Mucosa of gallbladder (tissue), 1 donor: Measurements from ENCODE around the gene ADAM8. TPM values are rescaled to one million over a fixed set of nuclear protein-coding genes. Genes with fewer than 3 reads are reported as not detected.

ENCODE experiments used
- DNase-seq: peaks from one replicate; pipeline ENCODE4 v3.0.0-alpha.2; 2020; ENCODE audit warnings: low spot score
- total RNA-seq: library from RNA; stranded (reverse); gene quantifications from one replicate; pipeline ENCODE4 v1.2.1, GENCODE V29; 2021
- donor health status: DM: no; HTN: no; CAD: no.

The ADAM8 gene
- total RNA-seq, 1 donor from 2014 or later = 12.7 TPM

DNA sequence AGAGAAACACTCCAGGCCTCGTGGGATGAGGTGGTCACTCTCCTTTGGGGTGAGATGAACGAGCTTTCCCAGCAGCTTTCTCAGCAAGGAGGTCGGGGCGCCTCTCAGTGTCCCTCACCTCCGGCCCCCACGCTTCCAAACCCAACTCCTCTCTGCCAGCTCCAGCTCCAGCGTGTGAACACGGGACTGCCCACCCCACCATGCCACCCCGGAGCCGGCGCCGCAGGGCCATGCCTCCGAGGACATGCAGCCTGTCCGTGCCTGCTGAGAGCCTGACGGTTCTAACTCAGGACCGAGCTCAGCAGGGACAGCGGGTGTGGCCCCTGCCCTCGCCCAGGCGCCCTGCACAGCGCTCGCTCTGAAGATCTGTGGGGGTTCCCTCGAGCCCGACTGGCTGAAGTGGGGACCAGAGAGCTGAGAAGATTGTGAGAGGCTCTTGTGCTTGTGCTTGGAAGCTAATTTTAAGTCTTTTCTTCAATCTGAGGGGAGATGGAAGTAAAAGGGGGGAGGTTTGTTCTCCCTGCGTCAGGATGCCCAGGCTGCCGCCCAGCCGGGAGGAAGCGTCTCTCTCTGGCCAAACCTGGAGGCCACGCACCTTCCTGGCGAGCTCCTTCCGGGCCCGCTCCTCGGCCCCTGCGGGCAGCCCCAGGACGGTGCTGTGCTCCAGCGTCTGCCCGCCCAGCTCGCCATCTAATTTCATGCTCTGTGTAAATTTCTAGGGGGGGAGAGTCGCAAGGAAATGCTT, 5.1 kb upstream of the ADAM8 start:
- DNase-seq = no peak

DNA sequence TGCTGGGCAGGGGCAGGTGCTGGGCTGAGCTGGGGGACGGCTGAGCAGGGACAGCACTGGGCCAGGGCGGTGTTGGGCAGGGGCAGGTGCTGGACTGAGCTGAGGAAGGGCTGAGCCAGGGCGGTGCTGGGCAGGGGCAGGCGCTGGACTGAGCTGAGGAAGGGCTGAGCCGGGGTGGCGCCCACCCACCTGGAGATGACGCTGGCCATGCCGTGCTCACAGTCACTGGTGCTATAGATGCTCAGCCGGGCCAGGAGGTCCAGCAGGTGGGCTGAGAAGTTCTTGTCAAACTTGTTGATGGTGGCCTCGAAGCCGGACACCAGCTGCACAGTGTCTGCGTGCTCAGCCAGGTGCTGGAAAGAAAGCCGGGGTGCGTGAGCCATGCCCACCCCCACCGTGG, 4.4 kb upstream of the ADAM8 start:
- no peak for DNase-seq

DNA sequence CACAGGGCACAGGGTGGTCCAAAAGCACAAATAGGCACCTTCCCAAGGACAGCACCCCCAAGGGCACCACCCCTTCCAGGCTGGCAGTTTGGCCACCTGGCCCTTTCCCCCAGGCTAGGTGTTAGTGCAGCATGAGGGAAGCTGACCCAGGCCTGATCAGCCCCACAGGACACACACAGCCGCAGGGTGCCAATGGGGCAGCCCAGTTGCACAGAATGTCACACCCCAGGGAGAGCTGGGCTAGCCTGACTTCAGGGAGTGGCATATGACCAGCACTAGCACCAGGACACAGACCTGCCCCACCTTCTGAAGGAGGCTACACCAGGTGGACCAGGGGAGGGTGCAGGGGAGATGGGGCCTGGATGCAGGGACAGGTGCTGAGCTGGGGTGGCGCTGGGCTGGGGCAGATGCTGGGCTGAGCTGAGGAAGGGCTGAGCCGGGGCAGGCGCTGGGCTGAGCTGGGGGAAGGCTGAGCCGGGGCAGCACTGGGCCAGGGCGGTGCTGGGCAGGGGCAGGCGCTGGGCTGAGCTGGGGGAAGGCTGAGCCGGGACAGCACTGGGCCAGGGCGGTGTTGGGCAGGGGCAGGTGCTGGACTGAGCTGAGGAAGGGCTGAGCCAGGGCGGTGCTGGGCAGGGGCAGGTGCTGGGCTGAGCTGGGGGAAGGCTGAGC, 3.9 kb upstream of the ADAM8 start:
- DNase-seq = no peak

DNA sequence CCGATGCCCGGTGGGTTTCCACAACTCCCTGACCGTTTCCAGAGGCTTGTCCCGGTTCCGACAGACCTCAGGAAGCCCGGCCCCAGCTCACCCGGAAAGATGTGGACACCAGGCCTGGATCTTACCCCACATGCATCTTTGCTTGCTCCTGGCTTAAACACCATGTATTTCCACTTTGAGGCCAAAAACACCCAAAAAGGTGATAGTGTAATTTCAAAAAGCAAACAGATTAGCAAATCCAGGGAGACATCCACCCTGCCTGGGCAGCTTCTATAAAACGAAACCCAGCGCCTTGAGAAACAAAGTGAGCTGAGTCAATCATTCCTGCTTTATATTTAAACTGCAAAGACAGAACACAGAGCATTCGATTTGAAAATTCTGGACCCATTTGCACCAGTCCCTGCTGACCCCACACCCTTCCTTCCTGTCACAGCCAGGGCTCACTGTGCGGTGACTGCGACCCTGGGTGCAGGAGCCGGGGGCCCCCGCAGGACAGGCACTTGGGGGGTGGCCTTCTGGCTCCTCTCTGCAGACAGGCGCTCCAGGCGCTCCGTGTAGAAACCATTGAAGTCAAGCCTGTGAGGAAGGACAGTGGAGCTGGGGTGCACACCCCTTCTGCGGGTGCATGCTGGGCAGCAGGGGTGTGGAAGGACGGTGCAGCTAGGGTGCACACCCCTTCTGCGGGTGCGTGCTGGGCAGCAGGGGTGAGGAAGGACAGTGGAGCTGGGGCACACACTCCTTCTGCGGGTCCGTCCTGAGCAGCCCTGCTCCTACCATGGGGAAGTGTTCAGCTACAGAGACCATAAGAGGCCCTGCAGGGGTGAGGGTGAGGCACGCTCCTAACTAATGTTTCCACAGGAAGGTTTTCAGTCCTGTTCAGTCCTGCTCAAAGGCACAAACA, 2.9 kb upstream of the ADAM8 start:
- DNase-seq = no peak

DNA sequence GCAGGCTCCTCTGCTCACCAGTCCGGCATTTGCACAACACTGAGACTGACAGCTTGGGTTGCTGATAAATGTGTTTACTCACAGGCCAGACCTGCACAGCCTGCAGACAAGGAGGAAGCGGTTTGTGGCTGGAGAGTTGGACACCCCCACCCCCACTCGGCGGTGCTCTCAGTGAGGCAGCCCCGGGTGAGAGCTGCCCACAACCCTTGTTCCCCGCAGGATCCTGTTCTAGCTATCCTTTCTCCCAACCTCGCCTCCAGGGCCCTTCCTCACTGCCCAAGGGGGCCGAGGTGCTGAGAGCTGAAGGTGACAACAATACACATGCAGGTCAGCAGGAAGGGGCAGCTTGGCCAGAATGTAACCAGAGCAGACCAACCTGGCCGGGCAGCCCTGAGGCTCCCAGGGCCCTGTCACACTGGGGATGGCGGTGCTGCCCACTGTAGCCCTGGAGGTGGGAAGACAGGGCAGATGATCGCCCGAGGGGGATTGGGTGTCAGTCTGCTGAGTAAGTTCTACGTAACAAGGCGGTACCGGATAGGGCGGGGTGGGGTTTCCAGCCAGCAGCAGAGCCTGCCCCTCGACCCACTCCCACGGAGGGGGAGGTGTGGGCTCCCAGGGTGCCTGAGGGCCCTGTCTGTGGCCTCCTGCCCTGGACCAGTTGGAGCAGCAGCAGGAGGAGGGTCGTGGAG, 2.1 kb upstream of the ADAM8 start:
- DNase-seq = peak; percentile 76

DNA sequence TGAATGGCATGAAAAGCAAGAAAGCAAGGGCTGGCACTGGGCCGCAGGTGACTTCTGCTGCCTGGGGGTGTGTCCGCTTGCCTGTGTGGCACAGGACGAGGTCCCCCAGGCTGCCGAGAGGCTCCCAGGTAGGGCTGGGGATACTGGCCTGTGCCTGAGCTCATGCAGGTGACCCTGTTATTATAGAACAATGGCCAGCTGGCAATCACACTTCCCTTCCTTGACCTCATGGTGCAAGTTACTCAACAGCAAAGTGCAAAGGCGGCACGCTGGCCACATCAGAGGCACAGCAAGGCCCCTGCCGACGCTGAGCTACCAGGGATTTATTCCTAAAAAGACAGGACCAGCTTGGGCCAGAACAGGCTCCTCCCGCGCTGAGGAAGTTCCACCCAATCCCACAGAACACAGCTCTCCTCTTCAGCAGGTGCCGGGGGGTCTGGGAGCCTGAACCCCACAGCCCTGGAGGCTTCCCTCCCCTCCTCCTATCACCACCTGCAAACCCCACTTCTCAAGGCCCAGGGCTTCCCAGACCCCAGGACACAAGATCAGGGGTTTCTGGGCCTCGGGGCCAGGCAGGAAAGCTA, 1.4 kb upstream of the ADAM8 start:
- no peak for DNase-seq

DNA sequence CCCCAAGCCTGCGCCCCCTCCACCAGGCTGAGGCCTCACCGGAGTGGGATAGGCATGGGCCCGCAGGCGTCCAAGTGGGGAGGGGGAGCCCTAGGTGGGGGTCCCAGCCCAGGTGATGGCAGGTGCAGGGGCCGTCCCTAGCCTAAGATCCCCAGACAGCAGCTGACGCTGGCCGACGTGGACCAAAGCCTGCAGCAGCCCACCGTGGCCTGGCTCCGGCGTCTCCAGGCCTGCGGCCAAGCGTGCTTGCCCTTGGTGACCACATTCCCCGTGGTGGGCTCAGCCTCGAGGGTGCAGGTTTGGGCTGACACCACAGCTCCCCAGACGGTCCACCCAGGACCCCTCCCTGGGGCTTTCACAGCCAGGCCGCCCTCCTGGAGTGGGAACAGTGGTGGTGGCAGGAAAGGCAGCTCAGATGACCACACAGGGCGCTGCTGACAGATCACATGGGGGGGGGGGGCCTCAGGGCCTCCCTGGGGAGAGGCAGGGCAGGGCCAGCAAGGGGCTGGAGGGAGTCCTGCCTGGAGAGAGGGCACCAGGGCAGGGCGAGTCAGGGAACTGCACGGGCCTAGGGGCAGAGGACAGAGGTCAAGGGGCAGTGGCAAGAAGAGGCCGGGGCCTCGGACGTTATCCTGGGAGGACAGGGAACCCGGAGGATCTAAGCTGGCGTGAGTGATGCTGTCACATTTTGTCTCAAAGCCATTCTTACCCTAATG, 767 bp upstream of the ADAM8 start:
- DNase-seq = no peak

DNA sequence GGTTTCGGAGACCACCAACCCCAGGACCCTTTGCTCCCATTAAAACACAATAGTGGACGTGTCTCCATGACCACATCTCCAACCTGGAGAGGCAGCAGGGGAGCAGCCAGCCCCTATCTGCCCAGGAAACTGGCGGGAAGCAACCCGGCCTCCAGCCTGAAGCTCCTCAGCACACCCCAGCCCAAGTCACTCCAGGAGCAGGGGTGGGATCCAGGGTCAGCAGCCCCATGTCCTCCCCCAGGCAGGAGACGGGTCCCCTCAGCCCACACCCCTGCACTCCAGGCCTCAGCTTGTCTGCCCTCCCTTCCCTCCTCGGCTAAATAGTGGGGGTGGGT, 601 bp downstream of the ADAM8 start:
- no peak for DNase-seq

DNA sequence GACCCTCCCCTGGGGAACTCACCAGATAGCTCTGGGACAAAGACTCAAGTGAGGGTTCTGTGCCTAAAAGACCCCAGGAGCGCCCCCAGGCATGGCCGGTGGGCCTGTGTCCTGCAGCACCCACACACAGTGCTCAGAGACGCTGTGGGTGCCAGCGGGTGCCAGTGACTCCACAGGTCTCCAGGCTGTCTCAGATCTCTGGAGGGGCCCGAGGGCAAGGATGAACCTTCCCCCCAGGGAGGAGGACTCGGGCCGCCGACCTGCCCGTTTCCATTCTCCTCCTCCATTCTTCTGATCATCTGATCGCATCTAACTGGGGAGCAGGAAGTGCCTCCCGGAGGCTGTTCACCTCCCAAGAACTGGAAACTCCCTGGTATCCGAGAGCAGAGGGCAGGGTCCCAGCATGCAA, 980 bp downstream of the ADAM8 start:
- no peak for DNase-seq

DNA sequence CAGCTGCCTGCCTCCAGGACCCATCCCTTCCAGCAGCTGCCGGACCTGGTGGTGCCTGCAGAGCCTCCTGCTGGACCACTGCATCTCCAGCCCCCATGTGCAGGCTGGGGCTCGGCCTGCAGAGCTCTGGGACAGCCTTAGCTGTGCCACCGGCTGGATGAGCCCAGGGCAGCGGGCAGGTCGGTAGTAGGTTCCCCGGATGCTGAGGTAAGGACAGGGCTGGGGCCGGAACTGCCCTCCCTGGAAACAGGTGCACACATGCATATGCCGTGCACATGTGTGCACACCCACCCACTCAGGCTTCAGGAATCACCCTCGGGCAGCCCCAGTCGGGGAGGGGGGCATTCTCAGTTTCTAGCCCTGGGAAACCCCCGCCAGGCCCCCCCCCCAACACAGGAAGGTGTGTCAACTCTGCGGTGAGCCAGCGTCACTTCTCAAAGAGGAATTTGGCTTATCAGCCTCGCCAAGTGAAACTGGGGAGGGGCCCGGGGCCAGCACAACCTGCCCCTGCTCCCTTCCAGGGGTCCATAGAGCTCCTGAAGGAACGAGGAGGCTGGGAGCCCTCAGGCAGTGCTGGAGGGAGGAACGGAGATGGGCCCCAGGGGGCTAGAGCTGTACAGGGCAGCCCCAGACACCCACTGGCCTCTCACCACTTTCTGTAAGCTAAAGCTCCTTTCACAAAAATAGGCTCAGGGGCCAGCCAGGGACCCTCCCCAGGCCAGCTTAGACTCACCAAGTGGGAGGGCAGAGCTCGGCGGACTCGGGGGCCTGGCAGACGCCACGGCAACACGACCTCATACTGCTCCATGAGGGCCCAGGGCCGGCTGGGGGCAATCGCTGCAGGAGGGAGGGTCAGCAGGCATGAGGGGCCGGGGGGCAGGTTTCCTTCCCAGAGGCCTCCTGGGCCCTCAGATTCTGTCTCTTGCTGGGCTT, 1.7 kb downstream of the ADAM8 start:
- DNase-seq = no peak

DNA sequence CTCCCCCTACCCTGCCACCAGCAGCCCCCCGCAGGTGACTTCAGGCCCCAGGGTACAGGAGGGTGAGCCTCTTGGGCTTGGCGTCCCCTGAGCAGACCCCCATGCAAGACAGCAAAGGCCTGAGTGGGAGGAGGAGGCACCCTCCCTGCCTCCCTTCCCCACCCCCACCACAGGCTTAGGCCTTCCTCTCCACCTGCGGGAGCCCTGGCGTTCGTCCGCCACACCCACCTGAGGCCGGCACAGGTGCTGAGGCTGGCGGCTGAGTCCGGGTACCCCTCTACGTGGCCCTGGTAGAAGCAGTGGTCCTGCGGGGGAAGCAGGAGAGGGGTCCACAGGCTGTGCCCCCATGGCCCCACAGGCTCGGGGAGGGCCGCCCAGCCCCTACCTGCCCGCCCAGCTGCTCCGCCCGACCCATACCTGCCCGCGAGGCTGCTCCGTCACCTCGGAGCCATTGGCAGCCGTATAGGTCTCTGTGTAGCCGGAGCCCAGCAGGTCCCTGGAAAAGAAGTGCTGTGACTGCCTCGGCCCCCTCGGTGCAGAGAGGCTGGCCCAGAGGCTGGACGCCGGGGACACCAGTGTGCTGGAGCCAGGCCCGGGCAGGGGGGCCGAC, 3.0 kb downstream of the ADAM8 start:
- no peak for DNase-seq

DNA sequence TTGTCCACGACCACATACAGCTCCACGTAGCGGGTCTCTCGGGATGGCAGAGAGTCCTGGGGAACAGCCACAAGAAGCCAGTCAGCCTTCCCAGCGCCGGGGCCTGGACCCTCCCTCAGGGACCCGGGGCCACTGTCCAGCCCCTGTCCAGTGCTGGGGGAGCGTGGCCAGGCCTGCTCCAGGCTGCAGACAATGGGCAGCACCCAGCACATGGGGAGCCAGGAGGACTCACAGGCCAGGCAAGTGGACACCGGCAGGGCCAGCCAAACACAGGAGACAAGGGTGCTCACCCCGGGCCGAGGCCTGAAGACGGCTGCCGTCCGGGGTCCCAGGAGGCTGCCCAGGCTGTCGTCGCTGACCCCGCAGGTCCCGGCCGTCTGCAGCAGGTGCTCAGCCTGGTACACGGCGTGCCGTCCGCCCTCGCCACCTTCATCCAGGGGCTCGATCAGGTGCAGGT, 3.7 kb downstream of the ADAM8 start:
- no peak for DNase-seq

DNA sequence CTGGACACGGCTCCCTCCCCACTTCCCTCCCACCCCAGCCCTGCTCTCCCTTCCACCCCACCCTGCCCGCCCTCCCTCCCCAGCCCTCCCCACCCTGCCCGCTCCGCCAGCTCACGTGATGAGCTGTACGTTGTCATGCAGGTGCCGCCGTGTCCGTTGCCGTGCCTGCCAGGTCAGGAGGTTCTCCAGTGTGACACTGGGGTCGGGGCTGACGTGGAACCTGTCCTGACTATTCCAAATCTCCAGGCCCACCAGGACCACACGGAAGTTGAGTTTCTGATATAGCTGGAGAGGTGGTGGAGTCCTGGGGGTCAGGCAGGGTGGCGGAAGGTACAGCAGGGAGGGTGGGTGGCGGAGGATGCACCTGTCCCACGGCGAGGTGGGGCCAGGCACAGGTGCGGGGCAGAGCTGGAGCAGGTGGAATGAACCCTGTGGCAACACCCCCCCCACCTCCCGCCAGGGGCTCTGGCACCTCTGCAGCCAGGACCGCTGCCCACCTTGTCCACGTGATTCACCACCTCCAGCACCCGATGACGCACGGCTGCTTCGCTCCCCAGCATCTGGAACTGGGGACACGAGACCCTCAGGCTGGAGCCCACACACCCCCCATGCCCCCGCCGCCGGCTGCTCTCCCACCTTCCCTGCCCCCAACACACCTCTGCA, 4.2 kb downstream of the ADAM8 start:
- no peak for DNase-seq

DNA sequence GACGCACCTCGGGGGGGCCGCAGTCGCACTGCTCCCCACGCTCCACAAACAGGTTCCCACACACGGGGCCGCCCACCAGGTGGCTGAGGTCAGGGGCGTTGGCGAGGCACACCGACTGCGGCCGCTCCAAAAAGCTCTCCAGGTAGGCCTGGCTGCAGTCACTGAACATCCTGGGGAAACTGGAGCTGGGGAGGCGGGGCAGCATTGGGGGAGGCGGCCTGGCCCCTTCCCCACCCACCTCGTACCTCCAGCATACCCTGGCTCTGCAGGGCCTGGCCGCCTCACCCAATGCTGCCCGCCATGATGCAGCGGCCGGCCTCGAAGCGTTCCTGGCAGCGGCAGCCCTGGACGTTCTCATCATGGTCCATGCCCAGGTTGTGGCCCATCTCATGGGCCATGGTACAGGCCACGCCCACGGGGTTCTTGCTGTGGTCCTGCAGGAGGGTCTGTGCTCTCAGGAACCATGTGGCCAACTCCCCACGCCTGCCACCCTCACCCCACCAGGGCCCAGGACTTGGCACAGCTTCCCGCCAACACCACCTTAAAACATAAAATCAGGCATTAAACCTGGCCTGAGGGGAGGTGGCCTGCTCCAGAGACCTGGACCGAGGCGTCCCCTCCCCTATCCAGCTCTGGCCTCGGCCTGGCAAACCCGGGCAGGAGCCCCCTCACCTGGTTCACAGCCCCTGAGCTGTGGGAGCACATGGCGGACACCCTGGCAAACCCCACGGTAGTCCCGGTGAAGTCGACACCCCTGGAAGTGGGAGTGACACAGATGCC, 5.0 kb downstream of the ADAM8 start:
- DNase-seq = no peak

DNA sequence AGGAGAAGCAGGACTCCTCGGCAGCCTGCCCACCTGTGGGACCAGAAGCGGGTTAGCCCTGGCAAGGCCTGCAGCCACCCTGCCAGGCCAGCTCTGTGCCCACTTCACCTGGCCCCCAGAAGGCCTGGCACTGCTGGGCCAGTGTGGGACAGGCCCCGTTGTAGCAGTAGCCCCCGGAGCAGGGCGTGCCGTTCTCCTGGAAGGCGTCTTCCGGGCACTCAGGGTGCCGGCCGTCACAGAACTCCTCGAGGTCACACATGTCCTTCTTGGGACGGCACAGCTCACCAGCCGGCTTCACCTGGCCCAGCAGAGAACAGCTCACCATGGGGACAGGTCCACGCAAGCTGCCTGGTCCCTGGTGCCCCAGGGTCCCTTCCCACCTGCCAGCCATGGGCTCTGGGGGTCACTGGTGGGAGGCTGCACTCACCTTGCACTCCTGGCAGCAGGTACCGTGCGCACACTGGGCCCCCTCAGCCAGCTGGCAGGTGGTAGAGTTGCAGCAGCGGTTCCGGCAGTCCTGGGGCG, 5.8 kb downstream of the ADAM8 start:
- no peak for DNase-seq

DNA sequence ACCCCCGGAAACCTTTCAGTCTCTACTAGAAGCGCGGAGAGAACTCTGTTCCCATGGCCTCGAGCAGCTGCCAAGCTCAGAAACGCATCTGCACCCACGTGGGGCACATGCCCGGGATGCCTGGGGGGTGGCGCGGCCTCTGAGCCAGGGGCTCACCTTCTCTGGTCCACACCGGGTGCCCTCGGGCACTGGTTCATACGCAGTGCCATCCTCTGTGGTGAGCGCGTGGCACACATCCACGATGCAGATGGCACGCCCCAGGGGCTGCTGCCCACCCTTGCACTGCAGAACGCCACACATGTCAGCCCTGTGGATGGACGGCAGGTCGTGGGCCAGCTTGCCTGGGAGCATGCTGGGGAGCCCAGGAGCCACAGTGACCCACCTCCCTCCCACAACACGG, 6.5 kb downstream of the ADAM8 start:
- no peak for DNase-seq

DNA sequence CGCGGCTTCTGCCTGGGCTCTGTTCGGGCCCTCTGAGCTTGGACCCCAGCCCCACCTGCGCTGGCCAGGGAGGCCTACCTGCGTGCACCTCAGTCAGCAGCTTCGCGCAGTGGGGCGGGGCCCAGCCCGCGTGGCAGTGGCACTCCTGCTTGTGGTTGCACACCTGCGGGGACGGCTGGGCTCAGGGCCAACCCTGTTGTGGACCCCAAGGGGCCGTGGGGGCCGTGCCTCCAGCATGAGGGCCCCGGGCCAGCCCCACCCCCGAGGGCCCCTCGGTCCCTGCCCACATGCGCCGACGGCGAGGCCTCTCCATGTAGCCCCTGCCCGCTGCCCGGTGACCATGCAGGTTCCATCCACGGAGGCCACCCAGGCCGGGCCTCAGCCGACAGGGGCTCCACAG, 7.3 kb downstream of the ADAM8 start:
- no peak for DNase-seq

DNA sequence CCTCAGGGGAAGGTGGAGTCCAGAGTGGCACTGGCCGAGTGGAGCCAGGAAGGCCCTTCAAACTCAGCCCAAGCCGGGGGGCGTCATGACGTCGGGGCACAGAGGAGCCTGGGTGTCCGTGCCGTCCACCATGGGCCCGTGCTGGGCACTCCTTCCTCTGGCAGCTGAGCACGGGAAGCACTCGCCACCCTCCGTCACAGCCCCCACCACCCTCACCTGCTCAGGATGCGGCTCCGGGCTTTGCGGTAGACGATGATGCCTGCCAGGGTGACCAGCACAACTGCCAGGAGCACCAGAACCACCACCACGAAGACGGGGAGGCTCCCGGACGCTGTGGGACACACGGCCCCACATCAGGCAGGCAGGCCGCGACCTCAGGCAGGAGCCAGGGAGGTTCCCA, 8.1 kb downstream of the ADAM8 start:
- no peak for DNase-seq
